Hematopoietic multipotent progenitor cell treated with erythropoietin and hydrocortisone succinate and interleukin-3 and kit ligand, for 8 days (in vitro differentiated cells): ENCODE measurements around the gene DENND6A.
"Not testable (repeated sequence)": the region's sequence is repeated elsewhere in the genome, so short reads cannot be mapped to it uniquely, and the experiment has no call there.

Experiments
- DNase-seq: peaks from one replicate; pipeline ENCODE4 v3.0.0-alpha.2; 2015

Gene DENND6A, protein sequence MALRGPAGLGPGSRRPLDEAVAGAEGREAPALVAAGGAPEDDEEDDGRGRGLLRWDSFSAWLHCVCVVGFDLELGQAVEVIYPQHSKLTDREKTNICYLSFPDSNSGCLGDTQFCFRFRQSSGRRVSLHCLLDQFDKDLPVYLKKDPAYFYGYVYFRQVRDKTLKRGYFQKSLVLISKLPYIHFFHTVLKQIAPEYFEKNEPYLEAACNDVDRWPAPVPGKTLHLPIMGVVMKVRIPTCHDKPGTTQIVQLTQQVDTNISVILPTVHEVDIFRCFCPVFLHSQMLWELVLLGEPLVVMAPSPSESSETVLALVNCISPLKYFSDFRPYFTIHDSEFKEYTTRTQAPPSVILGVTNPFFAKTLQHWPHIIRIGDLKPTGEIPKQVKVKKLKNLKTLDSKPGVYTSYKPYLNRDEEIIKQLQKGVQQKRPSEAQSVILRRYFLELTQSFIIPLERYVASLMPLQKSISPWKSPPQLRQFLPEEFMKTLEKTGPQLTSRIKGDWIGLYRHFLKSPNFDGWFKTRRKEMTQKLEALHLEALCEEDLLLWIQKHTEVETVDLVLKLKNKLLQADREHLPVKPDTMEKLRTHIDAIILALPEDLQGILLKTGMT

DNA sequence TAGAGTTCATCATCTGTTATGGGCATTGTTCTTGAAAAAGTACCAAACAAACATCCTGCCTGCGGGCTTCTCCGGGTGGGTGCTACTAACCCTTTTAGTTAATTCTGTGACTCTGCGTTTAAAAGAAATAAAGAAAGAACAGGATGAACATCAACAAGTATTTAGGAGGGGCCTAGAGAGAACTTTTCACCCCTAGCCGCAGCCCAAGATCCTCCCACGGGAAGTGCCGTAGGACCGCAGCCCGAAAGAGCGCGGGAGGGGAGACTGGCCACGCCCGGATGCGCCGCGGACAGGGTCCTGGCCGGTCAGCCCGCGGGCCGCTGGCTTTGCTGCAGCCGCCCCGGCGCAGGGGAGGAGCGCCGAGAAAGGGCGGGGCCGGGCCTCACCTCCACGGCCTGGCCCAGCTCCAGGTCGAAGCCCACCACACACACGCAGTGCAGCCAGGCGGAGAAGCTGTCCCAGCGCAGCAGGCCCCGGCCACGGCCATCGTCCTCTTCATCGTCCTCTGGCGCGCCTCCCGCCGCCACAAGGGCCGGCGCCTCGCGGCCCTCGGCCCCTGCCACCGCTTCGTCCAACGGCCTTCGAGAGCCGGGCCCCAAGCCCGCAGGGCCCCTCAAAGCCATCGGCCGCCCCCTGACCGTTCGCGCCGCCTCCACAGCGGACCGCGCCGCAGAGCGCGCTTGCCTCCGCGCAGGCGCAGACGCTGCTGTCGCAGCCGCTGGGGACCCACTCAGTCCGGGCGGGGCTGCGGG, at the start of gene DENND6A:
Gene DENND6A, minus strand, starts transcription at position 682 of the 752 bp plus-strand sequence. Its CDS starts 59 bp downstream, at position 623.
- DNase-seq, result peak; percentile 82

DNA sequence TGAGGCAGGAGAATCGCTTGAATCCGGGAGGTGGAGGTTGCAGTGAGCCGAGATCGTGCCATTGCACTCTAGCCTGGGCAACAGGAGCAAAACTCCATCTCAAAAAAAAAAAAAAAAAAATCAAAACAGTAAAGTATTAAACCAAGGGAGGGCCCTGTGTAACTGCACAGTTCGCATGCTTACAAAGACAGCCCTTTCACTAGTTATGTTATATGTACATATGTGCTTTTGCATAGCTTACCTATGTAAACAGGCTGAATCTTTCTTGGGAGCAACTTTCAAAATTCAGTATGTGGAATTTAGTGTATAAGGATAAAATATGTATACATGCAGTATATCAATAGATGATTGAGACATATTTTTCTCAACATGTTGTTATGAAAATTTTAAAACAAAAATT, 47.1 kb upstream of the DENND6A start:
- no peak for DNase-seq

DNA sequence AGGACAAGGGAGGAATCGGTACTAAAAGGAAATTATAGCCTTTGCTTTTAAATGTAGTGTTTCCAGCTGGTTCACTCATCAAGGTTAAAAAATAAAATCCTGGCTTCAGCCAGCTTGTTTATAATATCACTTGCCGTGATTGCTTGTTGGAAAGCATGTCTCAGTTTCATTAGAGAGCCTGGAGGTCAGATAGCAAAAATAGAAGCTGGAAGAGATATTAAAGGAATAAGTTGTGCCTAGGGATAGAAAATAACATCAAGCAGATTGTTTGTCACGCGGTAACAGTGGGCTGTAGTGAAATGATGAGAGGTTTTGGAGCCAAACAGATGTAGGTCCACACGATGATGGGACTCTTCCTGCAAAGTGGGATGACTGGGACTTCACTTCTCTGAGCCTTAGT, 45.5 kb upstream of the DENND6A start:
- no peak for DNase-seq

DNA sequence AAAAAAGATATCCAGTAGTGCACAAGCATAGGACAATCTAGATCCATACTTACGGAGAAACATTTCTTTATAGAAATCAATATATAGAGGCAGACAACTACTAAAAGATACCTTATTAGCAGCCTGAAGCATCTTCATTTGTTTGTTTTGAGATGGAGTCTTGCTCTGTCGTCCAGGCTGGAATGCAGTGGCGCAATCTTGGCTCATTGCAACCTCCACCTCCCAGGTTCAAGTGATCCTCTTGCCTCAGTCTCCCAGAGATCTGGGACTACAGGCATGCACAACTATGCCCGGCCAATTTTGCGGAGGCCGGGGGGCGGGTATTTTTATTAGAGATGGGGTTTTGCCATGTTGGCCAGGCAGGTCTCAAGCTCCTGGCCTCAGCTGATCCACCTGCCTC, 45.0 kb upstream of the DENND6A start:
- no peak for DNase-seq

DNA sequence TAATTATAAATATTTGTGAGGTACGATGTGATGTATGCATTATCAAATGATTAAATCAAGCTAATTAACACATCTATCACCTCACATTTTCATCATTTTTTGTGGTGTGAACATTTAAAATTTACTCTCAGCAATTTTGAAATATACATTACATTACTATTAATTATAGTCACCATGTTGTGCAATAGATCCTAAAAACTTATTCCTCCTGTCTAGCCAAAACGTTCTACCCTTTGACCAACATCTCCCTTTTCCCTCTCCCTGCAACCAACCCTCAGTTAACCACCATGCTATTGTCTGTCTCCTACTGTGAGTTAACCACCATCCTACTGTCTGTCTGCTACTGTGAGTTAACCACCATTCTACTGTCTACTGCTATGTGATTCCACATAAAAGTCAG, 42.5 kb upstream of the DENND6A start:
- DNase-seq, result no peak

DNA sequence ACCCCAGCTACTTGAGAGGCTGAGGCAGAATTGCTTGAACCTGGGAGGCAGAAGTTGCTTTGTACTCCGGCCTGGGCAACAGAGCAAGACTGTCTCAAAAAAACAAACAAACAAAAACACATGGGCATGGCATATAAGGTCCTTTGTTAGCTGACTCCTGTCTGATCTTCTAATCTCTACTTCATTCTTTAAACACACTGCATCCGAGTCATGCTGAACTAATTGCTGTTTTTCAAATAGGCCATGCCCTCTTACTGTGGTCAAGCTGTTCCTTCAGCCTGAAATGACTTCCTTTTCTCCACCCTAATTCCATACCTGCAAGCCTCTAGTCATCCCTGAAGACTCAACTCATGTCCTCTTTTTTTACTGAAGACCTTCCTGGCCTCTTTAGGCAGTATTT, 40.9 kb upstream of the DENND6A start:
- no peak for DNase-seq

DNA sequence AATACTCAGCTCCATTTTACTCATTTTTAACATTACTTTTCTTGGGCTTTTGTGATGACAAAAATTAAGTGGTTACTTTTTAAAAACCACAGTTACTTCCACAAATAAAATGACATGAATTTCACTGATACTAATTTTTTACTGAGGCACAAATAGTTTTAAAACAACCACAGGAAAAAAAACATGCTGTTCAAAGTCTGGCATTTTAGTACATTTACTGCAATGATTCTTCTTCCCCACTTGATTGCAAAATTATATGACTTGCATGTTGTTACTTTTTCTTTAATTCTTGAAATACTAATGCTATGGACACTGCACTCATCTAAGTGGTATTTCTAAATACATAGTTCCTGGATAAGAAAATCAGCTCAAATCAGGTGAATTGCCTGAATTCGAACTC, 38.4 kb upstream of the DENND6A start:
- DNase-seq, result no peak

DNA sequence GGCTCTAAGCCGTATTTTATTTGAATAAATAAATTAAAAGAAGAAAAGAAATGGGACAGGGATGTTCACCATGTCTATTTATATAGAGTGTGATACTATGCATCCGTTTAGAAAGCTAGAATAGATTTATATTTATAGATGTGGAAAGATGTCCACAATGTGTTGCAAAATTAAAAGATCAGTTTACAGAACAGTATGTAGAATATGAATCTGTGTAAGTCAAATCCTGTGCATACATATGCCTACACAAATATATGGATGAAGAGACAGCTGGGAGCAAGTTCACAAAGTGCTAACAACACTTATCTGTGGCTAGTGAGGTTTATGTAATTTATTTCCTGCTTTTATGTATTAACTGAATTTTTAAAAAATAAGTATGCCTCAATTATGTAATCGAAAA, 37.8 kb upstream of the DENND6A start:
- DNase-seq, result no peak

DNA sequence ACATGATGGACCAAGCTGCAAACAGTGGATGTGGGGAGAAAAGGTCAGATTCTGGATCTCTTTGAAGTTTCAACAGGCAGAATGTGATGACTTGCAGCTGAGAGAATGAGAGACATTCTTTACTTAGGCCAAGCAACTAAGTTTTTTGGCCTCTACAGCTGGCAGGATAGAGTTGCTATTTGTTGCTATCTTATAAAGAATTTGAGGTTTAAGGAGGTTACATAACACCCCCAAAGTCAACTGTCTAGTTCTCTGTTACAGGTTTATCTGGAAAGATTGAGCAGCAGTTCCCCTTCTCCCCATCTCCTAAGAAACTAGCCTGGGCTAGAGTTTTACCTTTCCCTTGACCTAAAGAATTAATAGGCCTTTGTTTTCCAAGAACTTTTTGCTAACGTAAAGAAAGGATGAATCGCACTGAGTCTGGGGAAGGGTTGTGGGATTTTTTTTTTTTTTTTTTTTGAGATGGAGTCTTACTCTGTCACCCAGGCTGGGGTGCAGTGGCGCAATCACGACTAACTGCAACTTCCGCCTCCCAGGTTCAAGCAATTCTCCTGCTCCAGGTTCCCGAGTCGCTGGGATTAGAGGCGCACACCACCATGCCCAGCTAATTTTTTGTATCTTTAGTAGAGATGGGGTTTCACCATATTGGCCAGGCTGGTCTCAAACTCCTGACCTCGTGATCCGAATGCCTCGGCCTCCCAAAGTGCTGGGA, 36.6 kb upstream of the DENND6A start:
- DNase-seq, result no peak

DNA sequence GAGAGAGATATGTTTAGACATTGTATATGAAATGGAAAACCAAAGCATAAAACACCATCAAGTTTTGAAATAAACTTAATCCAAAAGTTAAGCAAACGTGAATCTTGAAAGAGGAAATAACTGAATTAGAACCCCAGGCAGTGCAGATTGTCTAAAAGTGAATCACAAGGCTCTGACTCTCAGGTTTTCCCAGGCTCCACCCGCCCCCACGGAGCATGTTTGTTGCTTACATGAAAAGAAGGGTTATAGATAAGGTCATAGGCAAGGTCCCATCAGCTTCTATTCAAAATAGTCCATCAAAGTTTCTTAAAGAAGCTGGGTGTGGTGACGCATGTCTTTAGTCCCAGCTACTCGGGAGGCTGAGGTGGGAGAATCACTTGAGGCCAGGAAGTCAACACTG, 34.2 kb upstream of the DENND6A start:
- DNase-seq, result no peak

DNA sequence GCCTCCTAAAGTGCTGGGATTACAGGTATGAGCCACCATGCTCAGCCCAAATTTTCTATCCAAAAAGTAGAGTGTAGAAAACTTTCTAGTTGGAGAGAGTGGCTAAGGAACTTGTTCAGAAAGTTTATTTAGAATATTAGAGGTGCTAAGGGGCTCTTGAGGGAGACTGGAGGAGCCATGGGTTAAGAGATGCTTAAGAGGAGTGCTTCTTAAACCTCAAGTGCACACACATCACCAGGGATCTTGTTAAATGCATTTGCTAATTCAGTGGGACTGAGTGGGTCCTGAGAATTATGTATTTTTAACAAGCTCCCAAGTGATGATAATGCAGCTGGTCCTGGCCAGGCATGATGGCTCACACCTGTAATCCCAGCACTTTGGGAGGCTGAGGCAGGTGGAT, 33.5 kb upstream of the DENND6A start:
- no peak for DNase-seq

DNA sequence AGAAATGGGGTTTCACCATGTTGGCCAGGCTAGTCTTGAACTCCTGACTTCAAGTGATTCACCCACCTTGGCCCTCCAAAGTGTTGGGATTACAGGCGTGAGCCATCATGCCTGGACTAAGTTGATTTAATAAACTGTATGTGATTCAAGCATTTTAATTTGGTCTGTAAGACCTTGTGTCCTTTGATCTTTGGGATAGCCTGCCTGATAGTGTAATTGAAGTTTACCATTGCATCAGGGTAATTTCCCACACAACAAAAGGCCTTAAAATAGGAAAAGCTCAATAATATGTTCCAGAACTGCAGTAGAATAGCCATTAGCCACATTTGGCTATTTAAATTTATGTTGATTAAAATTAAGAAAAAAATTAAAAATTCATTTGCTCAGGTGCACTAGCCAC, 25.2 kb upstream of the DENND6A start:
- no peak for DNase-seq

DNA sequence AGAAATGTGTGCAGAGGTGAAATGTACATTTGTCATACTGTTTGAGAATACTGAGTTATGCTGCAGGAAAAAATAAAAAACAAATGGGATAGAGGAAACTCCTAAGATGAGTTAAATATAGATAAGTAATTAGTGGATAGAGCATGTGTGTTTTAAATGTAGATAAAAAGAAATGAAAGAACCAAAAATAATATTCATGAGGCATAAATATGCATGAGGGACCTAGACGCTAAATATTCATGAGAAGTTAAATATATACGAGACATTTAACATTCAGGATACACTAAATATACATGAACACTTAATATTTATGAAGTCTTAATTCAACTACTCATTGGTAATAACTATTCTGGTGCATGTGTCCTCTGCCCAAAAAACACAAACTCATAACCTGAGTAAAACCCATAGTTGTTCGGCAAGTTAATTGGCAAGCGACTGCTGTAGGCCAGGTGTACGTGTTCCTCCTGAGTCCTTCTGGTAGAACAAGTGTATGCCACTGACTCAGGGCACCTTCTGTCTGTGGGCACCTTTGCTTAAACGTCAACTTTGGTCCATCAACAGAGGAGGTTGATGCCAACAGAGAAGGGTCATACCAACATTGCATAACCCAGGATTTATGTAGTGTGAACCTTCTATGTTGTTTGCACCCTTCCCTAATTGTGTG, 24.5 kb upstream of the DENND6A start:
- DNase-seq, result no peak

DNA sequence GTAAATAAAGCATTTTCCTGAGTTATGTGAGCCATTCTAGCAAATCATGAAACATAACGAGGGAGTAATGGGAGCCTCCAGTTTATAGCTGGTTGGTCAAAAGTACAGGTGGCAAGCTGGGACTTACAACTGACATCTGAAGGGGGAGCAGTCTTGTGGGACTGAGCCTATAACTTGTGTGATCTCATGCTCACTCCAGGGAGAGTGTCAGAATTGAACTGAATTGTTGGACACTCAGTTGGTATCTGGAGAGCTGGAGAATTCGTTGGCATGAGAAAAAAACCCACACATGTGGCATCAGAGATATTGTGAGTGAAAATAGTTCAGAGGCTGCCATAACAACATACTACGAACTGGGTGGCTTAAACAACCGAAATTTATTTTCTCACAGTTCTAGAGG, 22.8 kb upstream of the DENND6A start:
- no peak for DNase-seq

DNA sequence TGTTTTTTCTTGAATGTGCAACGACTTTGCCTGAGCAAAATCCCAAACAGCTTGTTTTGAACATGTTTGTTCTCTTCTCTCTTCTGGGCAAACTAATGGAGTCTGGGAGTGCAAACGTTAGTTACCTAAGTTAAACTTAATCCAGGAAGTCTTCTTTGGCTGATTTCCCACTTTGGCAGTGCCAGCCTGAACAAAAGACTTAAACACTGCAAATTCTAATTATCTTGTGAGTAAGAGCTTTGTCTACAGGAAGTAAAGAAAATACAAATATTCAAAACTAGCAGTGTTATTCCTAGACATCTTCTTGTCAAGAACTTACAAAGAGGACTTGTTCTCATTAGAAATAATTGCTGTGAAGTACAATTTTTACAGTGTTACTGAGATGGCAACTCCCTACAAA, 16.7 kb upstream of the DENND6A start:
- no peak for DNase-seq

DNA sequence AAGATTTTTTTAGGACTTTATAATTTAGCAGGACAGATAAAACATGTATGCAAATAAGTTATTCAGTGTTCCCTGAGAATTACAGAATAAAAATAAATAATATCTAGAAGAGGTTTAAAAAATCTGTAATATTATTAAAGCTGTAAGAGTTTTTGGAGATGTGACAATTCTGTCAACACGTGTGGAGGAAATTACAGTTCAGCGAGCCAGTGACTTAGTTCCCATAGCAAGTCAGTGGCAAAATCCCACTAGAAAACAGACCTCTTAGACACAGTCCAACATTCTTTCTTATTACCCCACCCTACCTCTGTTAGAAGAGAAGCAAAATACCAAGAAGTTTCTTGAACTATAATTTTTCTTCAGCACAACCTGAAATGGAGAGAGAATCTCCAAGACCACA, 16.2 kb upstream of the DENND6A start:
- no peak for DNase-seq

DNA sequence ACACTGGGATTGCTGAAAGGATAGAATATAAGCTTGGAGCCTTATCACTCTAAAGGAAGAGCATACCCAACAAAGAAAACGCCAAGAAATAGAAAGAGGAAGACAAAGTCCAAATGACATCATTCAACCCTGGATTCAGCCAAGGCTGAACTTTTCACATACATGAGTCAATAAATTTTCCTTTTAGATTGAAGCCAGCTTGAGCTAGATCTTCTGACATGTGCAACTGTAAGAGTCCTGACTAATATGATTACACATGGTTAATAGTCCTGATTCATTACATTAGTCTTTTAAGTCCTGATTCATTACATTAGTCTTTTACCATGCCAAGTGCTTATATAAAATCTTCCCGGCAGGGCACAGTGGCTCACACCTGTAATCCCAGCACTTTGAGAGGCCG, 13.6 kb upstream of the DENND6A start:
- DNase-seq, result no peak

DNA sequence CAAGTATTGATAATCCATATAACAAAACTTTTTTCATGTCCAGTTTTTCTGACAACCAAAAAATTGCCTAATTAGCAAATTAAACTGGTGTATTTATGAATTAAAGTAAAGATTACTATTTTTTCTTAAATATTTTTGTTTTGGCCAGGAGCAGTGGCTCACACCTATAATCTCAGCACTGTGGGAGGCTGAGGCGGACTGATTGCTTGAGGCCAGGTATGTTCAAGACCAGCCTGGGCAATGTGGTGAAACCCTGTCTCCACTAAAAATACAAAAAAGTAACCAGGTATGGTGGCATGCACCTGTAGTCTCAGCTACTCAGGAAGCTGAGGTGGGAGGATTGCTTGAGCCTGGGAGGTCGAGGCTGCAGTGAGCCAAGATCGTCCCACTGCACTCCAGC, 12.5 kb upstream of the DENND6A start:
- not testable (repeated sequence) for DNase-seq

DNA sequence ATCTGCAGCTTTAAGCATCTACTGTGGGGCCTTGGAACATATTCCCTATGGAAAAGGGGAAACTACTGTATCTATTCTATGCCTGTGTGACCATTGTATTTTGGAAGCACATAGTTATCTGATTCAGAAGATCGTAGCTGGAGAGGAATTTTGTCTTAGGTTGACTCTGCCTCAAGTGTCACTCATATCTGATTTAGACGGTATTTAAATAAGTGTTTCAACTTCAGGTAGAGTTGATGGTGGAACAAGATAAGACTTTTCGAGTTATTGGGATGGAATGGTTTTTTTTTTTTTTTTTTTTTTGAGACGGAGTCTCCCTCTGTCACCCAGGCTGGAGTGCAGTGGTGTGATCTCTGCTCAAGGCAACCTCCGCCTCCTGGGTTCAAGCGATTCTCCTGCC, 8.9 kb upstream of the DENND6A start:
- no peak for DNase-seq

DNA sequence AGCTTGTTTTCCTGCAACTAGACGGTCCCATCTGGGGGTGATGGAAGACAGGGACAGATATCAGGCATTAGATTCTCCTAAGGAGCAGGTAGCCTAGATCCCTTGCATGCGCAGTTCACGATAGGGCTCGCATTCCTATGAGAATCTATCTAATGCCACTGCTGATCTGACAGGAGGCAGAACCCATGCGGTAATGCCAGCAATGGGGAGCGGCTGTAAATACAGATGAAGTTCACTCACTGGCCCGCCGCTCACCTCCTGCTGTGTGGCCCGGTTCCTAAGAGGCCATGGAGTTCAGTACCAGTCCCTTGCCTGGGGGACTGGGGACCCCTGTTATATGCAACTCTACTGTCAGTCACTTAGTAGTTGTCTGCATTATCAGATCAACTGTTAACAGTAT, 7.9 kb upstream of the DENND6A start:
- DNase-seq, result no peak

DNA sequence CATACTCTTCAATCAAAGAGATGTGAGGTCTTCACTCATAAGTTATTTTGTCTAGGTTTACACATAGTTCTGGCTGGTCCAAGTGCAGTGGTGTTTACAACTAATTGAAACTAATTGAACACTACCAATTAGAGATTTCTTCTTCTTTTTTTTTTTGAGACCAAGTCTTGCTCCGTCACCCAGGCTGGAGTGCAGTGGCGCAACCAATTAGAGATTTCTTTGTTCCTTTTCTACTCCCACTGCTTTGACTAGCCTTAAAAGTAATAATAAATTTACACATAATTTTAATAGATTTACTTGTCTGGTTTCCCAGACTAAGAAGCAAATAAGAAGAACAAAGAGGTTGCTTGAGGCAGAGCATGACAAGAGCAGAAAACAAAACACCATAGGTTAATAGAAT, 6.7 kb upstream of the DENND6A start:
- DNase-seq, result no peak

DNA sequence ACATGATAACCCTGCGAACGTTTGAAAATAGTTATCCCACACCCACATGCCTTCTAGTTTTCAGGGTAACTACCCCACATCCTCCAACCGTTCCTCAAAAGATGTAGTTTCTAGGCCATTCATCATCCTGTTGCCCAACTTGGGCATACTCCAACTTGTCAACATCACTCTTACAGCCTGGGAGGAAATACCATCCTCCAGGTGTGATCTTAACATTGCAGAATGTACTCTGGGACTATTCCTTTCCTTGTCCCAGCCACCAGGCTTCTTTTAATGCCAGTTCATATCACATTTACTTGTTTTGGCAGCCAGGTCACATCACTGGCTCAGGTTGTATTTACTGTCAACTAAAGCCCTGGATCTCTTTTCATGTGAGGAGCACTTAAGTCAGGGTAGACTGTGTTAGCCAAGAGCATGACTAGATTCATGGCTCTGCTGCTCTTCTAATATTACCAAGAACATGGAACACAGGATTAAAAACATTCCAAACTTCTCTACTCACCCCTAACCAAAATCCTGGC, 4.0 kb upstream of the DENND6A start:
- peak; percentile 45 for DNase-seq

DNA sequence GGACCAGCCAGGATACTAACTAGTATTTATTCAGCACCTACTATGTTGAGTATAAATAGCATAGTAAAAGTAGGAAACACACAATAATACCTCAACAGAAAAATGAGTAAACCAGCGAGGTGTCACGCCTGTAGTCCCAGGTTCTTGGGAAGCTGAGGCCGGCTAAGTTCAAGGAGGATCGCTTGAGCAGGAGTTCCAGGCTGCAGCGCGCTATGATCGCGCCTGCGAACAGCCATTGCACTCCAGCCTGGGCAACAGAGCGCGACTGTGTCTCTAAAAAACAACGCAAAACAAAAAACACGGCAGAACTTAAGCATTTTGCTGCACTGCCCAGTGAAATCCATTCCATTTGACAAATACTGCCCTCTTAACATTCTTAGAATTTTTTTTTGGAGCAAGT, 1.3 kb upstream of the DENND6A start:
- DNase-seq, result no peak
